GM23248 (cell line): ENCODE results near the gene KRTAP10-8. TPM values are rescaled to one million over a fixed set of nuclear protein-coding genes. Genes with fewer than 3 reads are reported as not detected.
"Not testable (repeated sequence)": the region's sequence is repeated elsewhere in the genome, so short reads cannot be mapped to it uniquely, and the experiment has no call there.

Source experiments
- DNase-seq: peaks from one replicate; pipeline ENCODE4 v3.0.0-alpha.2; 2015
- H2AFZ ChIP-seq: fragments of 200-600 bp; sonication (generic); 2 replicates; pipeline ENCODE4 v1.6.1; 2016; ENCODE audit warnings: antibody characterized with exemption
- H3F3A ChIP-seq: fragments of 200-600 bp; sonication (generic); 2 replicates; pipeline ENCODE4 v1.6.1; 2016; ENCODE audit warnings: mild to moderate bottlenecking, antibody characterized with exemption, mixed run types; ENCODE audit not compliant: insufficient read depth
- H3K27ac ChIP-seq: fragments of 200-600 bp; sonication (generic); 2 replicates; pipeline ENCODE4 v1.5.1; 2016; ENCODE audit warnings: mild to moderate bottlenecking
- H3K27me3 ChIP-seq: fragments of 200-600 bp; sonication (generic); replicated peaks from 2 replicates; pipeline ENCODE4 v1.6.1; 2016; ENCODE audit warnings: mild to moderate bottlenecking; ENCODE audit not compliant: insufficient read depth
- H3K36me3 ChIP-seq: fragments of 200-600 bp; sonication (generic); 2 replicates; pipeline ENCODE4 v1.6.1; 2016; ENCODE audit warnings: low read depth, mild to moderate bottlenecking
- H3K4me1 ChIP-seq: fragments of 200-600 bp; sonication (generic); 2 replicates; pipeline ENCODE4 v1.6.1; 2016; ENCODE audit warnings: mild to moderate bottlenecking; ENCODE audit not compliant: insufficient read depth
- H3K4me2 ChIP-seq: fragments of 200-600 bp; sonication (generic); one replicate; pipeline ENCODE4 v1.6.1; 2016; ENCODE audit warnings: mild to moderate bottlenecking; ENCODE audit not compliant: unreplicated experiment
- H3K4me3 ChIP-seq: fragments of 200-600 bp; sonication (generic); 2 replicates; pipeline ENCODE4 v1.5.1; 2016; ENCODE audit warnings: mild to moderate bottlenecking
- H3K79me2 ChIP-seq: fragments of 200-600 bp; sonication (generic); 2 replicates; pipeline ENCODE4 v1.6.1; 2016; ENCODE audit warnings: mild to moderate bottlenecking; ENCODE audit not compliant: insufficient read depth
- H3K9ac ChIP-seq: fragments of 200-600 bp; sonication (generic); 2 replicates; pipeline ENCODE4 v1.6.1; 2016; ENCODE audit warnings: mild to moderate bottlenecking
- H3K9me2 ChIP-seq: fragments of 200-600 bp; sonication (generic); 2 replicates; pipeline ENCODE4 v1.6.1; 2016; ENCODE audit warnings: mixed run types, mild to moderate bottlenecking, moderate library complexity; ENCODE audit not compliant: insufficient read depth
- H3K9me3 ChIP-seq: fragments of 200-600 bp; sonication (generic); one replicate; pipeline ENCODE4 v1.6.1; 2017; ENCODE audit warnings: low read depth
- H4K20me1 ChIP-seq: fragments of 200-600 bp; sonication (generic); 2 replicates; pipeline ENCODE4 v1.6.0; 2016; ENCODE audit not compliant: insufficient read depth
- EZH2 ChIP-seq: fragments of 200-600 bp; sonication (generic); IDR thresholded peaks from 2 replicates; pipeline ENCODE4 v1.6.1; 2018; ENCODE audit warnings: antibody characterized with exemption, mild to moderate bottlenecking; ENCODE audit not compliant: insufficient read depth, poor library complexity, severe bottlenecking
- EZH2phosphoT487 ChIP-seq: fragments of 200-600 bp; sonication (generic); IDR thresholded peaks from 2 replicates; pipeline ENCODE4 v1.6.1; 2018; ENCODE audit warnings: antibody characterized with exemption, moderate library complexity, mild to moderate bottlenecking, low read depth; ENCODE audit not compliant: insufficient read depth
- WGBS, 2 experiments: methylation state at CpG; one replicate each; pipeline ENCODE4 v1.1.6; 2015 to 2017; ENCODE audit warnings: low lambda C conversion rate in 2 of 2, low coverage in 1 of 2; ENCODE audit errors: missing lambda C conversion rate in 2 of 2; 5-methylcytosine and 5-hydroxymethylcytosine counted together
- in situ Hi-C: fragments of 300-500 bp; cut with MboI; formaldehyde crosslinking; loops from 2 replicates; pipeline ENCODE4 v1.15.0; 2020
- polyA plus RNA-seq: library from polyadenylated mRNA; unstranded; fragments of >200 nt; fragmentation: Nextera tagmentation; extraction: Ambion mirVana; gene quantifications from 2 replicates; pipeline ENCODE4 v1.2.1, GENCODE V29; 2016
- total RNA-seq: library from RNA; depleted of rRNA; stranded (reverse); fragments of >200 nt; shearing (Covaris generic); gene quantifications from 2 replicates; pipeline ENCODE4 v1.2.3, GENCODE V29; 2014

Gene KRTAP10-8
- total and polyA plus RNA-seq, 2 experiments from 2014 or later, result not detected

GRCh38 chr21:44626673-44627143, 14.8 kb downstream of the KRTAP10-8 start, which contains the start of gene KRTAP10-9:
TSS of gene KRTAP10-9 (plus strand) at chr21:44627093. CDS start at chr21:44627172, 79 bp downstream.
- no peak for DNase-seq
- no peaks in the 10 kb centered on the region for H3K9me2 ChIP-seq
- no peak within 1 kb of the TSS for H3K4me3 ChIP-seq
- H4K20me1 ChIP-seq, result no peaks in the 10 kb centered on the region
- H3K9me3 ChIP-seq, result no peaks in the 10 kb centered on the region
- no peak within 1 kb of the TSS for H2AFZ ChIP-seq
- 38 to 45% methylated on average over 6 to 7 of the region's 7 CpGs for WGBS, 2 experiments
- no peak within 1 kb of the TSS for H3K4me2 ChIP-seq
- no peaks in the 10 kb centered on the region for H3K27me3 ChIP-seq
- in situ Hi-C loops, result no loop called here
- TF ChIP-seq EZH2 (no peak), EZH2phosphoT487 (no peak)
- no peaks in the 10 kb centered on the region for H3K36me3 ChIP-seq
- no peak within 1 kb of the TSS for H3K27ac ChIP-seq
- H3K79me2 ChIP-seq, result no peaks in the 10 kb centered on the region
- H3K9ac ChIP-seq, result no peak within 1 kb of the TSS
- no peaks in the 10 kb centered on the region for H3F3A ChIP-seq
- no peaks in the 10 kb centered on the region for H3K4me1 ChIP-seq

GRCh38 chr21:44627181-44627822, 15.4 kb downstream of the KRTAP10-8 start:
- WGBS, 2 experiments, result 31 to 44% methylated on average over 13 to 17 of the region's 20 CpGs
- H3K9ac ChIP-seq, in situ Hi-C loops, H3K27ac ChIP-seq, H3K79me2 ChIP-seq, H3F3A ChIP-seq, H2AFZ ChIP-seq, H3K9me3 ChIP-seq, DNase-seq, H3K36me3 ChIP-seq, H3K9me2 ChIP-seq, H3K4me3 ChIP-seq, H4K20me1 ChIP-seq, H3K4me2 ChIP-seq, H3K4me1 ChIP-seq, H3K27me3 ChIP-seq: not testable (repeated sequence)

- not testable (repeated sequence) for H3K36me3 ChIP-seq
Measured at GRCh38 chr21:44627831-44628233, 16.0 kb downstream of the KRTAP10-8 start.

GRCh38 chr21:44628707-44629391, 17.0 kb downstream of the KRTAP10-8 start:
- H3K36me3 ChIP-seq, result no peaks in the 10 kb centered on the region
- H3K4me3 ChIP-seq, result no peak overlapping the region
- 33 to 37% methylated on average over 16 to 18 of the region's 18 CpGs for WGBS, 2 experiments
- H3K9me3 ChIP-seq, result peaks cover 4% of the 10 kb centered on the region
- no peaks in the 10 kb centered on the region for H4K20me1 ChIP-seq
- no peaks in the 10 kb centered on the region for H3K79me2 ChIP-seq
- H3K9me2 ChIP-seq, result no peaks in the 10 kb centered on the region
- TF ChIP-seq EZH2, result no peak
- no peak for TF ChIP-seq EZH2phosphoT487
- no peak for DNase-seq
- no peak overlapping the region for H3K4me2 ChIP-seq
- no peak overlapping the region for H3K27ac ChIP-seq
- H3F3A ChIP-seq, result no peaks in the 10 kb centered on the region
- no peaks in the 10 kb centered on the region for H3K4me1 ChIP-seq
- no peak overlapping the region for H2AFZ ChIP-seq
- H3K9ac ChIP-seq, result no peak overlapping the region
- no peaks in the 10 kb centered on the region for H3K27me3 ChIP-seq
- in situ Hi-C loops, result no loop called here

More at GRCh38 chr21:44627831-44628233, 16.0 kb downstream of the KRTAP10-8 start:
- H2AFZ ChIP-seq, H3F3A ChIP-seq, H3K4me2 ChIP-seq, H3K9ac ChIP-seq, H3K4me1 ChIP-seq, H4K20me1 ChIP-seq, DNase-seq, H3K79me2 ChIP-seq, H3K27me3 ChIP-seq, H3K9me3 ChIP-seq, H3K9me2 ChIP-seq, H3K4me3 ChIP-seq, H3K27ac ChIP-seq, in situ Hi-C loops: not testable (repeated sequence)
- WGBS, 2 experiments, result 15 to 43% methylated on average over 4 to 15 of the region's 15 CpGs
